IPS-18a (cell line): ENCODE results near the gene SLIRP.

Experiments used
- H3K27ac ChIP-seq: one replicate; pipeline ENCODE4 v1.5.1; 2013; ENCODE audit warnings: low read length
- H3K27me3 ChIP-seq: one replicate; pipeline ENCODE4 v1.6.1; 2013; ENCODE audit warnings: mild to moderate bottlenecking, low read length; ENCODE audit not compliant: control insufficient read depth, insufficient read depth
- H3K36me3 ChIP-seq: one replicate; pipeline ENCODE4 v1.6.1; 2013; ENCODE audit warnings: low read depth, low read length; ENCODE audit not compliant: control insufficient read depth
- H3K4me1 ChIP-seq: one replicate; pipeline ENCODE4 v1.6.1; 2013; ENCODE audit warnings: low read depth, low read length; ENCODE audit not compliant: control insufficient read depth
- H3K4me3 ChIP-seq: one replicate; pipeline ENCODE4 v1.5.1; 2013; ENCODE audit warnings: low read length
- H3K9ac ChIP-seq: one replicate; pipeline ENCODE4 v1.6.1; 2013; ENCODE audit warnings: mild to moderate bottlenecking, low read length, moderate library complexity
- H3K9me3 ChIP-seq: one replicate; pipeline ENCODE4 v1.6.1; 2013; ENCODE audit warnings: low read depth, low read length; ENCODE audit not compliant: control insufficient read depth

SLIRP gene

DNA sequence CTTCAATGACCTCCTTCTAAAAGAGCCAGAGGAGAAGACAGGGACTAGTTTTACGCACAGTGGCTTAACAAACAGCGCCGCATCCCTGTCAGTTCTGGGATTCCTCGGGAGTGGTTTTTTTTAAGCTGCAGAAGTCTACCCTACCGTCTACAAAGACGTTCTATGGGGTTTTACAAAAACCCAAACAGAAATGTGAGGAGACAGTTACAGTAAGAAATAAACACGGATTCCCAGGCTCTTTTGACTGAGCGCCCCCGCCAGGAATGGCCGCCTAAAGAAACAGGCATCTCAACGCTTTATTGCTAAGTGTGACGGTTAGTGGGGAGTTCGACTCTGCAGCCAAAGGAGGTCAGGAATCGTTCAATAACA, 564 bp upstream of the SLIRP start:
- H3K4me3 ChIP-seq: peak overlapping the region; percentile 99
- H3K27ac ChIP-seq: peak overlapping the region; percentile 87
- H3K9ac ChIP-seq: peak overlapping the region; percentile 94
- H3K36me3 ChIP-seq: peaks cover 37% of the 10 kb centered on the region
- no peaks in the 10 kb centered on the region for H3K9me3 ChIP-seq
- peaks cover 4% of the 10 kb centered on the region for H3K4me1 ChIP-seq
- H3K27me3 ChIP-seq: no peaks in the 10 kb centered on the region

DNA sequence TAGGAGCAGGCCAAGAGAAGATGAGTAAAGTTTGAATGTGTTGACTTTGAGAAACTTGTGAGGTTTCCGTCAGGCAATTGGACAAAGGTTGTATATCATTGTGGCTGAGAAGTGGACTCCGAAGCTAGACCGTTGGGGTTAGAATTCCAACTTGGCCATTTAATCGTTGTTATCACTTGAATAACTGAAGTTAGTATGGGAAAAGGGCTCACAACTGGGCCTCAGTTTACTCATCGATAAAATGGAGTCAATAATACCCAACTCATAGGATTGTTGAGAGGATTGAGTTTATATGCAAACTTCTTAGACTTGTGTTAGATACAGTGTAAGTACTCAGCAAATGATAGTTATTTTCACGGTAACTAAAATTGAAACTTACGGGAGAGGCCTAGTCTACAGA, 846 bp downstream of the SLIRP start:
- H3K9me3 ChIP-seq: no peaks in the 10 kb centered on the region
- peaks cover 4% of the 10 kb centered on the region for H3K4me1 ChIP-seq
- peak overlapping the region; percentile 87 for H3K27ac ChIP-seq
- H3K4me3 ChIP-seq: peak overlapping the region; percentile 99
- no peaks in the 10 kb centered on the region for H3K27me3 ChIP-seq
- H3K9ac ChIP-seq: peak overlapping the region; percentile 94
- H3K36me3 ChIP-seq: peaks cover 44% of the 10 kb centered on the region

DNA sequence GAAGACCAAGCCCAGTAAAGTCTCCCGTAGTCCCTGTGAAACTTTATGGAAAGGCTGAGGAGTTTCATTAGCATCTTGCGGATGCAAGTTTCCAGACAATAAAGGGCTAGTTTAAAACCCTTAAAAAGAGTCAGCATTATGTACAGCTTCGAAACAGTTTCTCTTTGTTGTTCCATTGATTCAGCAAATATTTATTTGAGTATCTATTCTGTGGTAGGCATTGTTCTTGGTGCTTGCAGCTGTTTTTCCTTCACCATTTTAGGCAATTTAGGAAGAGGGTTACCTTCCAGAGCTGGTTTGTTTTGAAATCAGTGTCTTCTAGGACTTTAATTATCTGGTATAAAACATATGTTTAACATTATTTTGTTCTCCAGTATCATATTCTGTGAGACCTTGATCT, 1.5 kb downstream of the SLIRP start:
- Histone ChIP-seq H3K27me3 (no peaks in the 10 kb centered on the region), H3K27ac (no peak overlapping the region), H3K4me1 (peaks cover 4% of the 10 kb centered on the region), H3K4me3 (peak overlapping the region; percentile 99), H3K9me3 (no peaks in the 10 kb centered on the region), H3K9ac (peak overlapping the region; percentile 94), H3K36me3 (peaks cover 44% of the 10 kb centered on the region)

GRCh38 chr14:77710364-77710763, 2.5 kb downstream of the SLIRP start:
- H3K9ac ChIP-seq: no peak overlapping the region
- H3K27me3 ChIP-seq: no peaks in the 10 kb centered on the region
- H3K9me3 ChIP-seq: no peaks in the 10 kb centered on the region
- no peak overlapping the region for H3K4me3 ChIP-seq
- peaks cover 49% of the 10 kb centered on the region for H3K36me3 ChIP-seq
- H3K4me1 ChIP-seq: peaks cover 4% of the 10 kb centered on the region
- no peak overlapping the region for H3K27ac ChIP-seq

- Histone ChIP-seq H3K36me3 (peaks cover 84% of the 10 kb centered on the region), H3K9me3 (no peaks in the 10 kb centered on the region), H3K4me3 (no peak overlapping the region), H3K27me3 (no peaks in the 10 kb centered on the region), H3K4me1 (no peaks in the 10 kb centered on the region), H3K27ac (no peak overlapping the region), H3K9ac (no peak overlapping the region)
These were observed 7.0 kb downstream of the SLIRP start for GRCh38 chr14:77714926-77715325.

- peaks cover 81% of the 10 kb centered on the region for H3K36me3 ChIP-seq
- H3K4me3 ChIP-seq: no peak overlapping the region
- no peaks in the 10 kb centered on the region for H3K27me3 ChIP-seq
These were observed 9.9 kb downstream of the SLIRP start for GRCh38 chr14:77717608-77718305.

DNA sequence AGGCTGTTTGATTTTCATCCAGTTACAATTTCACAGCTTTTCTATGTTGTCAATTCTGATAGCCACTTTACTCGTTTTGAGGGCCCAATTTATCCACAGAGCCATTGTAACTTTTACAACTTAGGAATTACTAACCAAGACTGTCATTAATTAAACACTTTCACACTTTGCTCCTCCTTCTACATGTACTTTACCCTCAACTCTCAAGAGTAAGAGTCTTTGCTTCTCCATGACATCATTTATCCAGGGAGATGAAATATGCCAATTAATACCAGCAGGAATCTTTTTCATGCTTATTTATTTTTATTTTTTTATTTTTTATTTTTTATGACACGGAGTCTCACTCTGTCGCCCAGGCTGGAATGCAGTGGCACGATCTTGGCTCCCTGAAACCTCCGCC, 13.5 kb downstream of the SLIRP start:
- Histone ChIP-seq H3K36me3 (peaks cover 78% of the 10 kb centered on the region), H3K27ac (no peak overlapping the region), H3K4me3 (no peak overlapping the region), H3K27me3 (no peaks in the 10 kb centered on the region), H3K9ac (no peak overlapping the region), H3K4me1 (no peaks in the 10 kb centered on the region), H3K9me3 (no peaks in the 10 kb centered on the region)

More at GRCh38 chr14:77717608-77718305, 9.9 kb downstream of the SLIRP start:
- H3K9me3 ChIP-seq: no peaks in the 10 kb centered on the region
- H3K27ac ChIP-seq: no peak overlapping the region
- no peaks in the 10 kb centered on the region for H3K4me1 ChIP-seq
- no peak overlapping the region for H3K9ac ChIP-seq

GRCh38 chr14:77722301-77722700, 14.4 kb downstream of the SLIRP start:
- Histone ChIP-seq H3K4me3 (no peak overlapping the region), H3K27ac (no peak overlapping the region), H3K9me3 (no peaks in the 10 kb centered on the region), H3K27me3 (no peaks in the 10 kb centered on the region), H3K36me3 (peaks cover 77% of the 10 kb centered on the region), H3K9ac (no peak overlapping the region), H3K4me1 (no peaks in the 10 kb centered on the region)

- Histone ChIP-seq H3K9me3 (no peaks in the 10 kb centered on the region), H3K27ac (no peak overlapping the region), H3K4me3 (no peak overlapping the region), H3K36me3 (peaks cover 96% of the 10 kb centered on the region), H3K9ac (no peak overlapping the region), H3K27me3 (no peaks in the 10 kb centered on the region), H3K4me1 (no peaks in the 10 kb centered on the region)
These were observed 23.1 kb downstream of the SLIRP start for GRCh38 chr14:77730976-77731497.

DNA sequence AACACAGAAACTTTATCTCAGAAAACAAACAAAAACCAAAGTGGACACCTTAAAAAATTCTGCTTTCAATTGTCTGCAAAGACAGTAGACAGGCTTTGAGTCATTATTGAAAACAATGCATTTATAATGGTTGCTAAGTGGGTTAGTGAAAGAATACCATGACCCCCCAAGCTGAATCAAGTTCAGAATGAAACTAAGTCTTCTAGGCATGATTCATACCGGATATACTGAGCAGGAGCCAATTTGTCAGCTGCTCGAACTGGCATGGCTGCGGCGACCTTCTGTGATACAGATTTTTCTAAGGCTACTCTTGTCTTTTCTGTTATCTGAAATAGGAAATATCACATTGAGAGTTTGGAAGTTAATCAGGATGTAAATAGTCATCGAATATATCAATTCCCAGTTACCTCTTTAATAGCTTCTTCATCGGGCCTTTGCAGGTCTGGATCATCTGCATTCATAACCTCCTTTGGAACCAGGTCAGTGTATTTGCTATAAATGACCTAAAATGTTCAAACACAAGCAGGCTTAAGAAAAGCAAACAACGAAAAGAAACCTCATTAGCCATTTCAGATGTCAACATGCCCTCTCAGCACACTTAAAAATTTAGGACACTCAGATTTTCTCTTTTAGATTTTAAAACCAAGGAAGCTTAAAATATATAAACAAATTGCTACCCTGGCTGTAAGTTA, 30.8 kb downstream of the SLIRP start:
- Histone ChIP-seq H3K9ac (no peak overlapping the region), H3K27ac (no peak overlapping the region), H3K4me3 (no peak overlapping the region), H3K27me3 (no peaks in the 10 kb centered on the region), H3K4me1 (no peaks in the 10 kb centered on the region), H3K36me3 (peaks cover 57% of the 10 kb centered on the region), H3K9me3 (no peaks in the 10 kb centered on the region)

- Histone ChIP-seq H3K4me3 (no peak overlapping the region), H3K36me3 (peaks cover 48% of the 10 kb centered on the region), H3K27ac (no peak overlapping the region), H3K9ac (no peak overlapping the region), H3K27me3 (no peaks in the 10 kb centered on the region), H3K9me3 (no peaks in the 10 kb centered on the region), H3K4me1 (no peaks in the 10 kb centered on the region)
These were observed 33.5 kb downstream of the SLIRP start for GRCh38 chr14:77741438-77741837.
